SU-DHL-6 (cell line): ENCODE results near the gene MRPL38.
"Not testable (repeated sequence)": the region's sequence is repeated elsewhere in the genome, so short reads cannot be mapped to it uniquely, and the experiment has no call there.

Experiments used
- H2AFZ ChIP-seq: fragments of 200-600 bp; sonication (generic); 2 replicates; pipeline ENCODE4 v1.6.1; 2014; ENCODE audit warnings: low read depth, mild to moderate bottlenecking, moderate library complexity, mixed read lengths, antibody characterized with exemption, low read length; ENCODE audit not compliant: severe bottlenecking
- H3F3A ChIP-seq: fragments of 200-600 bp; shearing (Covaris generic); 2 replicates; pipeline ENCODE4 v1.6.0; 2016; ENCODE audit warnings: antibody characterized with exemption, mild to moderate bottlenecking; ENCODE audit not compliant: insufficient read depth
- H3K27ac ChIP-seq: fragments of 200-600 bp; sonication (generic); 2 replicates; pipeline ENCODE4 v1.5.1; 2016; ENCODE audit warnings: low read depth, mild to moderate bottlenecking, low read length, moderate library complexity, mixed read lengths
- H3K27me3 ChIP-seq: fragments of 200-600 bp; sonication (generic), shearing (Covaris generic); 2 replicates; pipeline ENCODE4 v1.6.0; 2014; ENCODE audit warnings: mild to moderate bottlenecking, low read length
- H3K36me3 ChIP-seq: fragments of 200-600 bp; sonication (generic); 2 replicates; pipeline ENCODE4 v1.6.1; 2014; ENCODE audit warnings: mild to moderate bottlenecking, low read length, mixed read lengths
- H3K4me2 ChIP-seq: fragments of 300-600, 200-600 bp; shearing (Covaris generic), sonication (generic); 2 replicates; pipeline ENCODE4 v1.6.0; 2014; ENCODE audit warnings: low read length, low read depth, mild to moderate bottlenecking; ENCODE audit not compliant: poor library complexity, severe bottlenecking
- H3K4me3 ChIP-seq: fragments of 200-600 bp; sonication (generic); 2 replicates; pipeline ENCODE4 v1.5.1; 2014; ENCODE audit warnings: antibody characterized with exemption, low read length, mild to moderate bottlenecking, mixed read lengths; ENCODE audit not compliant: insufficient read depth, poor library complexity, severe bottlenecking
- H3K79me2 ChIP-seq: fragments of 200-600 bp; sonication (generic); 2 replicates; pipeline ENCODE4 v1.6.1; 2014; ENCODE audit warnings: mild to moderate bottlenecking, low read length, moderate library complexity; ENCODE audit not compliant: insufficient read depth
- H3K9ac ChIP-seq: fragments of 200-600 bp; sonication (generic); 2 replicates; pipeline ENCODE4 v1.7.0; 2014; ENCODE audit warnings: mild to moderate bottlenecking, low read length
- H3K9me2 ChIP-seq: fragments of 200-600 bp; sonication (generic); replicated peaks from 2 replicates; pipeline ENCODE4 v1.6.1; 2014; ENCODE audit warnings: low read length; ENCODE audit not compliant: insufficient read depth
- H3K9me3 ChIP-seq: fragments of 200-600 bp; sonication (generic); 2 replicates; pipeline ENCODE4 v1.6.1; 2014; ENCODE audit warnings: low read length, mixed read lengths; ENCODE audit not compliant: insufficient read depth
- H4K20me1 ChIP-seq: fragments of 200-600 bp; sonication (generic); 2 replicates; pipeline ENCODE4 v1.6.1; 2014; ENCODE audit warnings: low read depth, mild to moderate bottlenecking, antibody characterized with exemption, low read length, moderate library complexity, mixed read lengths
- CTCF ChIP-seq: fragments of 200-600 bp; sonication (generic); IDR thresholded peaks from one replicate; pipeline ENCODE4 v1.5.1; 2017; ENCODE audit warnings: antibody characterized with exemption, mild to moderate bottlenecking, low read length, moderate library complexity; ENCODE audit not compliant: insufficient read depth, poor library complexity, severe bottlenecking
- EZH2phosphoT487 ChIP-seq: fragments of 200-600 bp; sonication (generic), shearing (Covaris generic); conservative IDR thresholded peaks from 2 replicates; pipeline ENCODE4 v1.6.1; 2018; ENCODE audit warnings: mild to moderate bottlenecking, antibody characterized with exemption, low read length, moderate library complexity, mixed read lengths

Gene MRPL38

GRCh38 chr17:75874323-75875181 is 30.1 kb downstream of the MRPL38 start:
- Histone ChIP-seq H3K27me3 (no peaks in the 10 kb centered on the region), H3K4me3 (no peak overlapping the region), H3K9ac (no peak overlapping the region), H3K9me3 (no peaks in the 10 kb centered on the region), H3K27ac (no peak overlapping the region), H2AFZ (no peak overlapping the region), H4K20me1 (no peaks in the 10 kb centered on the region), H3F3A (no peaks in the 10 kb centered on the region), H3K9me2 (no peaks in the 10 kb centered on the region), H3K36me3 (no peaks in the 10 kb centered on the region), H3K79me2 (no peaks in the 10 kb centered on the region), H3K4me2 (no peak overlapping the region)
- no peak for TF ChIP-seq CTCF
- TF ChIP-seq EZH2phosphoT487: no peak

- no peak overlapping the region for H3K4me2 ChIP-seq
- no peak for TF ChIP-seq CTCF
- no peak for TF ChIP-seq EZH2phosphoT487
- no peak overlapping the region for H3K9ac ChIP-seq
- H3K4me3 ChIP-seq: no peak overlapping the region
- H3K36me3 ChIP-seq: no peaks in the 10 kb centered on the region
- H4K20me1 ChIP-seq: no peaks in the 10 kb centered on the region
- H3K9me3 ChIP-seq: no peaks in the 10 kb centered on the region
- no peaks in the 10 kb centered on the region for H3K79me2 ChIP-seq
- no peaks in the 10 kb centered on the region for H3K9me2 ChIP-seq
- no peak overlapping the region for H2AFZ ChIP-seq
- no peak overlapping the region for H3K27ac ChIP-seq
- H3F3A ChIP-seq: no peaks in the 10 kb centered on the region
- H3K27me3 ChIP-seq: no peaks in the 10 kb centered on the region
These were observed 30.9 kb downstream of the MRPL38 start for GRCh38 chr17:75873587-75874322.

GRCh38 chr17:75872434-75873351 is 32.0 kb downstream of the MRPL38 start:
- Histone ChIP-seq H3K27me3 (no peaks in the 10 kb centered on the region), H3K79me2 (no peaks in the 10 kb centered on the region), H3K4me3 (no peak overlapping the region), H3K36me3 (no peaks in the 10 kb centered on the region), H3K4me2 (no peak overlapping the region), H3K27ac (no peak overlapping the region), H2AFZ (no peak overlapping the region), H3F3A (no peaks in the 10 kb centered on the region), H3K9me3 (no peaks in the 10 kb centered on the region), H3K9ac (no peak overlapping the region), H4K20me1 (no peaks in the 10 kb centered on the region), H3K9me2 (no peaks in the 10 kb centered on the region)
- TF ChIP-seq CTCF: no peak
- TF ChIP-seq EZH2phosphoT487: no peak

GRCh38 chr17:75870228-75870627 is 34.5 kb downstream of the MRPL38 start:
- not testable (repeated sequence) for H3F3A ChIP-seq, H3K9me2 ChIP-seq, H4K20me1 ChIP-seq, H3K4me3 ChIP-seq, H3K9me3 ChIP-seq, H2AFZ ChIP-seq, H3K36me3 ChIP-seq, H3K4me2 ChIP-seq, H3K9ac ChIP-seq, H3K27me3 ChIP-seq, H3K27ac ChIP-seq, H3K79me2 ChIP-seq
